Muscle layer of colon (tissue), 2 donors: Measurements from ENCODE around the gene TBC1D16.

Experiments used
- H3K27ac ChIP-seq: one replicate; pipeline ENCODE4 v1.7.0; 2013; ENCODE audit warnings: low read depth, mild to moderate bottlenecking, low read length, moderate library complexity
- H3K27me3 ChIP-seq, 2 donors: one replicate each; pipeline ENCODE4 v1.7.0; 2013; ENCODE audit warnings: low read length in 2 of 2, mild to moderate bottlenecking in 2 of 2; ENCODE audit not compliant: insufficient read depth in 2 of 2, control insufficient read depth in 1 of 2
- H3K36me3 ChIP-seq: one replicate; pipeline ENCODE4 v1.7.0; 2013; ENCODE audit warnings: mild to moderate bottlenecking, low read length; ENCODE audit not compliant: insufficient read depth
- H3K4me1 ChIP-seq: one replicate; pipeline ENCODE4 v1.7.0; 2013; ENCODE audit warnings: mild to moderate bottlenecking, low read length; ENCODE audit not compliant: insufficient read depth
- H3K4me3 ChIP-seq, 2 donors: one replicate each; pipeline ENCODE4 v1.7.0; 2013; ENCODE audit warnings: low read length in 2 of 2, low read depth in 1 of 2, mild to moderate bottlenecking in 1 of 2, moderate library complexity in 1 of 2
- H3K9ac ChIP-seq: one replicate; pipeline ENCODE4 v1.7.0; 2013; ENCODE audit warnings: low read length
- H3K9me3 ChIP-seq: one replicate; pipeline ENCODE4 v1.7.0; 2013; ENCODE audit warnings: mild to moderate bottlenecking, low read length
- donor health status: abdominal sarcoma.
- donor health status: Adenocarcinoma of cecum.

TBC1D16 gene

GRCh38 chr17:80021600-80021999 lies 14.1 kb downstream of the TBC1D16 start:
- Histone ChIP-seq H3K4me3 (no peak overlapping the region), H3K9ac (no peak overlapping the region), H3K36me3 (no peaks in the 10 kb centered on the region), H3K27me3 (no peaks in the 10 kb centered on the region), H3K4me1 (peaks cover 4% of the 10 kb centered on the region), H3K27ac (no peak overlapping the region), H3K9me3 (no peaks in the 10 kb centered on the region)

- Histone ChIP-seq H3K27ac (no peak overlapping the region), H3K9ac (no peak overlapping the region)
Observed at GRCh38 chr17:80018917-80019651, 16.6 kb downstream of the TBC1D16 start.

GRCh38 chr17:80017226-80018010 lies 18.3 kb downstream of the TBC1D16 start:
- H3K9me3 ChIP-seq: no peaks in the 10 kb centered on the region
- no peak overlapping the region for H3K9ac ChIP-seq
- H3K36me3 ChIP-seq: no peaks in the 10 kb centered on the region
- H3K4me3 ChIP-seq: no peak overlapping the region
- no peaks in the 10 kb centered on the region for H3K4me1 ChIP-seq
- no peak overlapping the region for H3K27ac ChIP-seq
- H3K27me3 ChIP-seq: no peaks in the 10 kb centered on the region

More at GRCh38 chr17:80018917-80019651, 16.6 kb downstream of the TBC1D16 start:
- Histone ChIP-seq H3K9me3 (no peaks in the 10 kb centered on the region), H3K4me3 (no peak overlapping the region), H3K4me1 (no peaks in the 10 kb centered on the region), H3K27me3 (no peaks in the 10 kb centered on the region), H3K36me3 (no peaks in the 10 kb centered on the region)

GRCh38 chr17:80012765-80013741 lies 22.6 kb downstream of the TBC1D16 start:
- peaks cover 5% of the 10 kb centered on the region for H3K36me3 ChIP-seq
- H3K27ac ChIP-seq: no peak overlapping the region
- no peak overlapping the region for H3K4me3 ChIP-seq
- no peak overlapping the region for H3K9ac ChIP-seq
- H3K27me3 ChIP-seq: no peaks in the 10 kb centered on the region
- no peaks in the 10 kb centered on the region for H3K4me1 ChIP-seq
- no peaks in the 10 kb centered on the region for H3K9me3 ChIP-seq

- Histone ChIP-seq H3K4me3 (no peak overlapping the region), H3K4me1 (no peaks in the 10 kb centered on the region), H3K27ac (no peak overlapping the region), H3K9ac (no peak overlapping the region), H3K9me3 (no peaks in the 10 kb centered on the region), H3K36me3 (peaks cover 5% of the 10 kb centered on the region), H3K27me3 (no peaks in the 10 kb centered on the region)
Observed at GRCh38 chr17:80011989-80012555, 23.6 kb downstream of the TBC1D16 start.

GRCh38 chr17:80010283-80010858 lies 25.3 kb downstream of the TBC1D16 start:
- H3K9ac ChIP-seq: no peak overlapping the region
- no peak overlapping the region for H3K4me3 ChIP-seq
- H3K27ac ChIP-seq: no peak overlapping the region
- H3K36me3 ChIP-seq: peaks cover 5% of the 10 kb centered on the region
- H3K27me3 ChIP-seq: no peaks in the 10 kb centered on the region
- no peaks in the 10 kb centered on the region for H3K9me3 ChIP-seq
- peaks cover 7% of the 10 kb centered on the region for H3K4me1 ChIP-seq

GRCh38 chr17:80009391-80010282 lies 26.0 kb downstream of the TBC1D16 start:
- H3K4me3 ChIP-seq: no peak overlapping the region
- no peak overlapping the region for H3K9ac ChIP-seq
- H3K27ac ChIP-seq: no peak overlapping the region
- H3K9me3 ChIP-seq: no peaks in the 10 kb centered on the region
- H3K36me3 ChIP-seq: peaks cover 5% of the 10 kb centered on the region
- H3K27me3 ChIP-seq: no peaks in the 10 kb centered on the region
- peaks cover 7% of the 10 kb centered on the region for H3K4me1 ChIP-seq

- Histone ChIP-seq H3K4me1 (peaks cover 7% of the 10 kb centered on the region), H3K9me3 (no peaks in the 10 kb centered on the region), H3K27me3 (no peaks in the 10 kb centered on the region), H3K4me3 (no peak overlapping the region), H3K27ac (no peak overlapping the region), H3K9ac (no peak overlapping the region), H3K36me3 (peaks cover 5% of the 10 kb centered on the region)
Observed at GRCh38 chr17:80008848-80009247, 26.8 kb downstream of the TBC1D16 start.

- no peak overlapping the region for H3K27ac ChIP-seq
- H3K36me3 ChIP-seq: peaks cover 5% of the 10 kb centered on the region
- H3K4me1 ChIP-seq: peaks cover 7% of the 10 kb centered on the region
- H3K9me3 ChIP-seq: no peaks in the 10 kb centered on the region
- H3K27me3 ChIP-seq: no peaks in the 10 kb centered on the region
- no peak overlapping the region for H3K9ac ChIP-seq
- no peak overlapping the region for H3K4me3 ChIP-seq
Observed at GRCh38 chr17:80008383-80008840, 27.3 kb downstream of the TBC1D16 start.

GRCh38 chr17:80007939-80008338 lies 27.7 kb downstream of the TBC1D16 start:
- no peak overlapping the region for H3K27ac ChIP-seq
- H3K4me3 ChIP-seq: no peak overlapping the region
- H3K36me3 ChIP-seq: peaks cover 5% of the 10 kb centered on the region
- H3K9ac ChIP-seq: no peak overlapping the region
- peaks cover 7% of the 10 kb centered on the region for H3K4me1 ChIP-seq
- H3K9me3 ChIP-seq: no peaks in the 10 kb centered on the region
- H3K27me3 ChIP-seq: no peaks in the 10 kb centered on the region
